ENCODE data around the gene PPIA. TPM values are rescaled to one million over a fixed set of nuclear protein-coding genes. Genes with fewer than 3 reads are reported as not detected.

The PPIA gene
- total and polyA plus RNA-seq, 5 donors, result 411 to 1,145 (median 509) TPM

DNA sequence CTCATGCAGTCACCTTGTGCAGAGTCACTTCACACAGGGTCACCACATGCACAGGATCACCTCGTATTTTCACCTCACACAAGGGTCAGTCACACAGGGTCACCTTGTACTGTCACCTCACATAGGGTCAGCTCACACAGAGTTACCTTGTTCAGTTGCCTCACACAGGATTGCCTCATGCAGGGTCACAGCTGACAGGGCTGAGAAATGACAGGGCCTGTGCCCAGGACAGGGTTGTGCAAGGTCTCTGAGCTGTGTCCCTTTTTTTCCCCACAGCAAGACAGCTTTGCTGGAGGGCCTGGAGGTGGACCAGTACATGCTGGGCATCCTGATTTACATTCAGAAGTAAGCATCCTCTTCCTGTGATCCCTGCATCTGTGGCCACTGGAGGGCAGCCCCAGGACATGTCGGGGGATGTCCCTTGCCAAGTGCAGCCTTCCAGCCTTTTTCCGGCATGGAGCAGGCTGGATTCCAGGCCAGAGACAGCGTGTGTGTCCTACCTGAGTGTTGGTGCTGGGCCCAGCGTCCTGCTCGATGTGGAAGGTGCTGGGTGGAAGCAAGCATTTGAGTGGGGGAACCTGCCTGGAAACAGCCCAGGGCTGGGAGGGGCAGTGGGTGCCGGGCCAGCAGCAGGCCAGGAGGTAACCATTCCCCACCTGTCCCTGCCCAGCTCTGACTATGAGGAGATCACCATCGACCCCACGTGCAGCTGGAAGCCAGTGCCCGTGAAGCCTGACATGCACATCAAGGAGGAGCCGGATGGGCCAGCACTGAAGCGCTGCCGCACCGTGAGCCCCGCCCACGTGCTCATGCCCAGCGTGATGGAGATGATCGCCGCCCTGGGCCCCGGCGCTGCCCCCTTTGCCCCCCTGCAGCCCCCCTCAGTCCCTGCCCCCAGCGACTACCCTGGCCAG is 31.6 kb upstream of the PPIA start:
- Histone ChIP-seq H3K27ac (ENCODE audit: low read length) (no peak overlapping the region), H3K4me1 (ENCODE audit: control insufficient read depth, insufficient read depth, low read length) (peaks cover 20% of the 10 kb centered on the region), H3K4me3 (ENCODE audit: low read length) (no peak overlapping the region), H3K9me3 (ENCODE audit: control insufficient read depth, low read length) (no peaks in the 10 kb centered on the region), H3K27me3 (ENCODE audit: control insufficient read depth, insufficient read depth) (no peaks in the 10 kb centered on the region)
- intact Hi-C loops (cut with DNase I), result no loop called here
- ATAC-seq (no peak), DNase-seq (no peak)
- 85% methylated on average over 22 of the region's 22 CpGs for WGBS

DNA sequence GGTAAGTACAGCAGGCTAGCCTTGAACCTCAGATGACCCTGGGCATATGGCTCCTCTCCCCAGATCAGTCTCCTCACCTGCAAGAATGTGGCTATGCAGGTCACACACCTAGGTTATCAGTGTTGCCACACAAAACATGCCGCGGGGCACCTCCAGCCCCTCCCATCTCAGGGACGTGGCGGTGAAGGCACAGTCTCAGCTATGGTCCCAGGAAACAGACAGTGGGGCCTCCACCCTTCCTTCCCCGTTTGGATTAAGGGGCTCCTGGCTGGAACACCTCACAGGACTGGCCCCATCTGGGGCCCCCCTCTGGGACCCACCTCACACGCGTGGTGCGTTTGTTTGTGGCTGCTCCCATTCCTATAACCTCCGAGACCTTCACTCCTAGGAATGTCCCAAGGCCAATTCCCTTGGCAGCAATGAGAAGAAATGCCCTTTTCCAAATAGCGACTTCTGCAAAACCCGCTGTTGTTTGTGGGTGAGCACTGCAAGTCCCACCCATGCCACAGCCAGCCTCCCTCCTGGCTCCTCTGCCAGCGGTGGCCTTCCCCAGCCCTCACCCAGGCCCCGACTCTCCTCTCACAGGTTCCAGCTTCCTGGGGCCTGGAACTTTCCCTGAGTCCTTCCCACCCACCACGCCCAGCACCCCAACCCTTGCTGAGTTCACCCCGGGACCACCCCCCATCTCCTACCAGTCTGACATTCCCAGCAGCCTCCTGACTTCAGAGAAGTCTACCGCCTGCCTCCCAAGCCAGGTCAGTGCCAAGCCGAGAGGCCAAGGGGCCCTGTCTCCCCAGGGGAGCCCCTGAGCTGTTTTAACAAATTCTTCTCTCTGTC is 30.7 kb upstream of the PPIA start:
- H3K4me1 ChIP-seq (ENCODE audit: control insufficient read depth, insufficient read depth, low read length), result peaks cover 20% of the 10 kb centered on the region
- no peak overlapping the region for H3K4me3 ChIP-seq (ENCODE audit: low read length)
- WGBS, result 90% methylated on average over 17 of the region's 17 CpGs
- no peaks in the 10 kb centered on the region for H3K9me3 ChIP-seq (ENCODE audit: control insufficient read depth, low read length)
- intact Hi-C loops (cut with DNase I), result no loop called here
- ATAC-seq (no peak), DNase-seq (no peak)
- H3K27me3 ChIP-seq (ENCODE audit: control insufficient read depth, insufficient read depth), result no peaks in the 10 kb centered on the region
- no peak overlapping the region for H3K27ac ChIP-seq (ENCODE audit: low read length)

DNA sequence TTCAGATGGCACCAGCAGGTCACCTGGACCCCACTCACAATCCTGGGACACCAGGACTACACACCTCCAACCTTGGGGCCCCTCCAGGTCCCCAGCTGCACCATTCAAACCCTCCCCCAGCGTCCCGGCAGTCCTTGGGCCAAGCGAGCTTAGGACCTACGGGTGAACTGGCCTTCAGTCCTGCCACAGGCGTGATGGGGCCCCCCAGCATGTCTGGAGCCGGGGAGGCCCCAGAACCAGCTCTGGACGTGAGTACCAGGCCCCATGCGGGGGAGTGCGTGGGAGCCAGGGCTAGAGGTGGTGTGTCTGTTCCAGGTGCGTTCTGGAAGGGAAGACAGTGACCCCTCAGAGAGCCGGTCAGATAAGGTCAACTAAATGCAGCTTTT is 30.1 kb upstream of the PPIA start:
- Histone ChIP-seq H3K9me3 (ENCODE audit: control insufficient read depth, low read length) (no peaks in the 10 kb centered on the region), H3K27ac (ENCODE audit: low read length) (no peak overlapping the region), H3K4me1 (ENCODE audit: control insufficient read depth, insufficient read depth, low read length) (peaks cover 20% of the 10 kb centered on the region), H3K27me3 (ENCODE audit: control insufficient read depth, insufficient read depth) (no peaks in the 10 kb centered on the region), H3K4me3 (ENCODE audit: low read length) (no peak overlapping the region)
- ATAC-seq, result no peak
- no peak for DNase-seq
- 90% methylated on average over 11 of the region's 11 CpGs for WGBS
- intact Hi-C loops (cut with DNase I), result no loop called here

DNA sequence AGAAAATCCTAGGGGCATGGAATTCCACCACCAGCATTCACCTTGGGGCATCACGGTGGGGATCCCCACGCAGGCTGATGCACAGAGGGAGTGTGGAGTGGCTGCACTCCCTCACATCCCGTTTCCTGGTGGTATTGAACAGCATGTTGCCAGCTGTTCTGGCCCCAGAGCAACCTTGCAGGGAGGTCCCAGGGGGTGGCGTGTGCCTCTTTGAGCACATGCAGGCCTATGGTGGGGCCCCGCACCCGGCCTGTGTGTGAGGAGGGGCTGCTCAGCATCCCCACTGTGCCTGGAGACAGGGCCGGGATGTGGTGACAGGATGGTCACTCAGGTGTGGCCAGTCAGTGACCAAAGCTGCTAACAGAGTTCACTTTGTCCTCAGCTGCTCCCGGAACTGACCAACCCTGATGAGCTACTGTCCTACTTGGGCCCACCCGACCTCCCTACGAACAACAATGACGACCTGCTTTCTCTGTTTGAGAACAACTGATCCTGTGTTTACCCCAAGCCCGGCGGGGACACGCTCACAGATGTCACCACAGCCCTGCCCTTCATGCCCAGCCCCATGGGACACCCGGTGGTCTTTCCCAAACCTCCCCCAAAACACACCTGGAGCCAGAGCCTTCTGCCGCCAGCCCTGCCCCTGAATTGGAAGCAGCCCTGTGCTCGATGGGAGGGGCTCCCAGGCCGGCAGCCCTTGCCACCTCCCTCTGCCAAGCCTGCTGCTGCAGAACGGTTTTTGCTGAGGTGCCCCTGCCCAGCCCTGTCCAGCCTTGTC is 29.2 kb upstream of the PPIA start:
- DNase-seq (peak in 2 of 3 donors; percentile 64 to 68), ATAC-seq (peak in 1 of 2 donors; percentile 7)
- no peak overlapping the region for H3K4me3 ChIP-seq (ENCODE audit: low read length)
- H3K27ac ChIP-seq (ENCODE audit: low read length), result peak overlapping the region; percentile 76
- intact Hi-C loops (cut with DNase I), result no loop called here
- peaks cover 20% of the 10 kb centered on the region for H3K4me1 ChIP-seq (ENCODE audit: control insufficient read depth, insufficient read depth, low read length)
- WGBS, result 66% methylated on average over 19 of the region's 19 CpGs
- H3K27me3 ChIP-seq (ENCODE audit: control insufficient read depth, insufficient read depth), result no peaks in the 10 kb centered on the region
- H3K9me3 ChIP-seq (ENCODE audit: control insufficient read depth, low read length), result no peaks in the 10 kb centered on the region

DNA sequence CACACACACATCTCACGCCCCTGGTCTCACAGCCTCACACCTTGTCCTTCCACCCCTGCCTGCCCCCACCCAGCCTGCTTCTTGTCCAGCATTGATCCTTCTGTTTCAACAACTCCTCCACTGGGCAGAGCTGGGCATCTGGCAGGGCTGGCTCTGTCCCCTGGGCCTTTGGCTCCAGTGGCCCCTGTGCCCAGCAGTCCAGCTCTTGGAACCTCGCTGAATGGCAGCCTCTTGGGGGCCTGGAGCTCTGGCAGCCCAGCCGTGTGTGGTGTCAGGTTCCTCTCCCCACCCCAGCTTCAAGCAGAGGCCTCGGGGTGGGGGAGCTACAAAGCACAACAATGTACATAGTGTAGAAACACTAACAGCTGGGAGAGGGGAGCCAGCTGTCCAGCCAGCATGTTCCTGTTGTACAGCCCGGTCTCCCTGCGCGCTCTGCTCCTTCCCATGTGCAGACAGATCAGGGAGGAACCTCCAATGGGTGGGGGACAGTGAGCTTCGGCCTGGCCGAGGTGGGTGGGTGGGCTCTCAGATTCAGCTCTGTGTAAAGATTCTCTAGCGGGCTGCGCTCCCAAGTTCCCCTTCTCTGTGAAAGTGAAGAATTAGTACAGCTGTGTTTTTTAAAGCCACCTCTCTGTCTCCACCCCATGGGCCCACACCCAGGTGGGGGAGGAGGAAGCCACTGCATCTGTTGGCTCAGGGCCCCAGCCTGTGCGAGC is 28.4 kb upstream of the PPIA start:
- intact Hi-C loops (cut with DNase I), result no loop called here
- Histone ChIP-seq H3K27me3 (ENCODE audit: control insufficient read depth, insufficient read depth) (no peaks in the 10 kb centered on the region), H3K9me3 (ENCODE audit: control insufficient read depth, low read length) (no peaks in the 10 kb centered on the region), H3K27ac (ENCODE audit: low read length) (peak overlapping the region; percentile 76), H3K4me1 (ENCODE audit: control insufficient read depth, insufficient read depth, low read length) (peaks cover 20% of the 10 kb centered on the region), H3K4me3 (ENCODE audit: low read length) (no peak overlapping the region)
- ATAC-seq, result peak; percentile 74 to 79
- DNase-seq, result peak; percentile 79 to 92 (median 88)
- WGBS, result 27% methylated on average over 12 of the region's 12 CpGs

DNA sequence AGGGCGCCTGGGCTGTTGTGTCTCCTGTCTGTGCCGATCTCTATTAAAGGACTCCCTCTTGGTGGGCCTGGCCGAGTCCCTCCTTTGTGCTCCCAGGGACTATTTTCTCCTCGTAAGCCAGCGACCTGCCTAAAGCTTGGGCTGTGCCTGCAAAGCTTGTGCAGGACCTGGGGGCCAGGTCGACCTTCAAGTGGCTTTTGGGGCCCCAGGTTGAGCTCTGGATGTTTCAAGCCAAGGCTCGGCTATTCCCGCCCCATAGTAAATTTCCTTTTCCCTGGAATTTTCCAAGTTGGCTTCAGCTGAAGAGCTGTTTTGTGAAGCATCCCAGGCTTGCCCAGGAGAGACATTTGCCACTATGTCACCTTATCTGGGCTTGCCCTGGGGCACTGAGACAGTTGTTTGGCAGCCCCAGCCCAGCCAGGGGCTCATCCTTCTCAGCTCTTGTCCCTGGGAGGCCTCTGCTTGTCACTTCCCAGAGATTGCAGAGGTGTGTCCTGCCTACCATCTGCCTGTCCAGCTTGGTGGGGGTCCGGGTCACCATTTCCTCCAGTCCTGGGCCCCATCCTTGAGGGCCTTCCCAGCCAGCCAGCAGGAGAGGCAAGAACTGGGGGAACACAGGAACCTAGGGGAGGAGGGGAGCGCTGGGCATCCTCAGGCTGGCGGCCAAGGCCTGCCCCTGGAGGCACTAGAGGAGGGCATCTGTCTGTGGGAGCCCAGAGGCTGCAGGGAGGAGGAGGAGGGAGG is 27.7 kb upstream of the PPIA start:
- Histone ChIP-seq H3K27me3 (ENCODE audit: control insufficient read depth, insufficient read depth) (no peaks in the 10 kb centered on the region), H3K4me3 (ENCODE audit: low read length) (no peak overlapping the region), H3K4me1 (ENCODE audit: control insufficient read depth, insufficient read depth, low read length) (peaks cover 20% of the 10 kb centered on the region), H3K27ac (ENCODE audit: low read length) (peak overlapping the region; percentile 75), H3K9me3 (ENCODE audit: control insufficient read depth, low read length) (no peaks in the 10 kb centered on the region)
- peak; percentile 17 for ATAC-seq
- peak in 2 of 3 donors; percentile 70 to 73 for DNase-seq
- intact Hi-C loops (cut with DNase I), result no loop called here
- WGBS, result 36% methylated on average over 11 of the region's 11 CpGs

DNA sequence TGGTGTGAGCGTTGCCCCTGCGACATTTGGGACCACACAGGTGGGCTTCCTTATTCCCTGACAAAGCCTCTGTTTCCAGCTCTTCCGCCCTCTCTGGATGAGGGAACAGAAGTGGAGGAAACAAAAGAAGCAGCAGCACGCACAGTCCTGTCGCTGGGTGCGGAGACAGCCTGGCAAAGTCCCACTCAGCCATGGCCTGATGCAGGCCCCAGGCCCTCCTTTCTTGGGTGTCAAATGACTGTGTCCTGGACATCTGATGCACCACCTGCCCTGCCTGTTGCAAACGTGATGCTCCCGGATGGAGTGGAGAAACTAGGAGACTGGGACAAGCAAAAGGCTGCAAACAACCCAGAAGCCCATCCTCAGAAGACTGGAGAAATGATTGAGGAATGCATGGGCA is 27.1 kb upstream of the PPIA start:
- DNase-seq, result no peak
- Histone ChIP-seq H3K4me3 (ENCODE audit: low read length) (no peak overlapping the region), H3K9me3 (ENCODE audit: control insufficient read depth, low read length) (no peaks in the 10 kb centered on the region), H3K4me1 (ENCODE audit: control insufficient read depth, insufficient read depth, low read length) (peaks cover 20% of the 10 kb centered on the region), H3K27me3 (ENCODE audit: control insufficient read depth, insufficient read depth) (no peaks in the 10 kb centered on the region), H3K27ac (ENCODE audit: low read length) (peak overlapping the region; percentile 75)
- ATAC-seq, result peak; percentile 1 to 2
- 63% methylated on average over 8 of the region's 8 CpGs for WGBS
- intact Hi-C loops (cut with DNase I), result no loop called here

DNA sequence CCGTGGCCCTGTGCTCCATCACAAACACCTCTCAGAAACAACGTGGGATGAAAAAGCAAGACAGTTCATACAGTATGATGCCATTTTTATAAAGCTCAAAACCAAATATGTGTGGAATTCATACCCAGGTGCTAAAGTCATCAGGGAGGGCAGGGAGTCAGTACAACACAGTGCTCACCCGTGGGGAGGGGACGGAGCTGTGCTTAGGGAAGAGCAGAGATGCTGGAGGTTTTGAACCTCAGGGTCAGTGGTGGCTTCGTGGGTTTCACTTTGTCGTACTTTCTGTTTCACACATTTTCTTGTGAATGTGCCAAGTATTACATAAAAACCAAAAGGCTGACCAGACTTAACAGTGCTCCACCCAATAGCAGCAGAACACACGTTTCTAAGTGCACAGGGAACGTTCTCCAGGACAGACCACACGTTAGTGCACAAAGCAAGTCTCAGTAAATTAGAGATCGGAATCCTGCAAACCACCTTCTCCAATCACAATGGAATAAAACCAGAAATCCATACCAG is 26.6 kb upstream of the PPIA start:
- H3K9me3 ChIP-seq (ENCODE audit: control insufficient read depth, low read length), result no peaks in the 10 kb centered on the region
- intact Hi-C loops (cut with DNase I), result no loop called here
- peak overlapping the region; percentile 37 for H3K27ac ChIP-seq (ENCODE audit: low read length)
- no peaks in the 10 kb centered on the region for H3K27me3 ChIP-seq (ENCODE audit: control insufficient read depth, insufficient read depth)
- DNase-seq (peak in 1 of 3 donors; percentile 68), ATAC-seq (peak; percentile 56 to 64)
- 11% methylated on average over 10 of the region's 10 CpGs for WGBS
- H3K4me1 ChIP-seq (ENCODE audit: control insufficient read depth, insufficient read depth, low read length), result peaks cover 20% of the 10 kb centered on the region
- H3K4me3 ChIP-seq (ENCODE audit: low read length), result no peak overlapping the region

DNA sequence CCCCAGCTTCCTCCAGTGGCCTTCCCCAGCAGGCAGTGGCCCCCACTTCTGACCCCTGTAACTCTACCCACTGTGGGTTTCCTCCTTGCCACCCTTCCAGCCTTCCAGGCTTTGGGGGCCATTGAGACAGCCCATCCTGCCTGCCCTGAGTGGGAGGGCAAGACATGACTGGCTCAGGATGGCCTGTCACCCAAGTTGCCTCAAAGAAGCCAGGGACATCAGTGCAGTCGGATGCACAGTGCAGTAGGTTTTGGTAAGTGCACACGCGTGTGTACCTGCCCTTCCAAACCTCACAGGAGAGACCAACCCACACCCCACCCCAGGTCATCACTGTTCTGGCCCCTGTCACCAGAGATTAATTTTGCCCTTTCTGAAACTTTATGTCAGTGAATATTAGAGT is 25.1 kb upstream of the PPIA start:
- no peak for ATAC-seq
- DNase-seq, result no peak
- H3K27ac ChIP-seq (ENCODE audit: low read length), result no peak overlapping the region
- no peaks in the 10 kb centered on the region for H3K9me3 ChIP-seq (ENCODE audit: control insufficient read depth, low read length)
- no peaks in the 10 kb centered on the region for H3K27me3 ChIP-seq (ENCODE audit: control insufficient read depth, insufficient read depth)
- no peak overlapping the region for H3K4me3 ChIP-seq (ENCODE audit: low read length)
- intact Hi-C loops (cut with DNase I), result no loop called here
- H3K4me1 ChIP-seq (ENCODE audit: control insufficient read depth, insufficient read depth, low read length), result peaks cover 20% of the 10 kb centered on the region
- 52% methylated on average over 3 of the region's 3 CpGs for WGBS
